Neural cell (in vitro differentiated cells): ENCODE data around the gene ATF6B. TPM values are rescaled to one million over a fixed set of nuclear protein-coding genes. Genes with fewer than 3 reads are reported as not detected.

Experiments
- H2AFZ ChIP-seq: fragments of 200-600, 300-800 bp; sonication (generic), shearing (Covaris generic); 2 replicates; pipeline ENCODE4 v1.6.0; 2014; ENCODE audit warnings: low read depth, mild to moderate bottlenecking, antibody characterized with exemption, low read length, moderate library complexity
- H3F3A ChIP-seq: fragments of 200-600 bp; shearing (Covaris generic); 2 replicates; pipeline ENCODE4 v1.6.1; 2016; ENCODE audit warnings: mild to moderate bottlenecking, moderate library complexity, mixed read lengths, antibody characterized with exemption, low read length; ENCODE audit not compliant: insufficient read depth, poor library complexity, severe bottlenecking
- H3K27ac ChIP-seq: fragments of 200-600, 300-800 bp; sonication (generic), shearing (Covaris generic); 2 replicates; pipeline ENCODE4 v1.5.1; 2014; ENCODE audit warnings: mild to moderate bottlenecking, low read length, moderate library complexity
- H3K27me3 ChIP-seq: fragments of 300-800, 200-600 bp; sonication (generic), shearing (Covaris generic); 2 replicates; pipeline ENCODE4 v1.6.0; 2014; ENCODE audit warnings: mild to moderate bottlenecking, low read depth, low read length, moderate library complexity; ENCODE audit not compliant: insufficient read depth
- H3K36me3 ChIP-seq: fragments of 300-800, 200-600 bp; sonication (generic), shearing (Covaris generic); 2 replicates; pipeline ENCODE4 v1.5.1; 2014; ENCODE audit warnings: mild to moderate bottlenecking, antibody characterized with exemption, low read length, moderate library complexity; ENCODE audit not compliant: insufficient read depth
- H3K4me2 ChIP-seq: fragments of 300-800, 200-600 bp; sonication (generic), shearing (Covaris generic); 2 replicates; pipeline ENCODE4 v1.6.0; 2014; ENCODE audit warnings: mild to moderate bottlenecking, low read length
- H3K4me3 ChIP-seq: fragments of 300-800, 200-600 bp; sonication (generic), shearing (Covaris generic); 2 replicates; pipeline ENCODE4 v1.5.1; 2014; ENCODE audit warnings: mild to moderate bottlenecking, low read length, moderate library complexity
- H3K79me2 ChIP-seq: fragments of 200-600 bp; shearing (Covaris generic); replicated peaks from 2 replicates; pipeline ENCODE4 v1.6.0; 2014; ENCODE audit warnings: mild to moderate bottlenecking, low read length, moderate library complexity; ENCODE audit not compliant: insufficient read depth
- H3K9ac ChIP-seq: fragments of 300-800, 200-600 bp; sonication (generic), shearing (Covaris generic); 2 replicates; pipeline ENCODE4 v1.6.1; 2016; ENCODE audit warnings: mild to moderate bottlenecking, low read length, mixed read lengths
- H3K9me2 ChIP-seq: fragments of 200-600 bp; shearing (Covaris generic); 2 replicates; pipeline ENCODE4 v1.6.1; 2016; ENCODE audit warnings: mild to moderate bottlenecking, low read length, mixed read lengths; ENCODE audit not compliant: insufficient read depth
- H3K9me3 ChIP-seq: fragments of 200-600, 300-800 bp; sonication (generic), shearing (Covaris generic); 2 replicates; pipeline ENCODE4 v1.6.1; 2016; ENCODE audit warnings: mild to moderate bottlenecking, mixed run types, low read length, moderate library complexity, mixed read lengths
- H4K20me1 ChIP-seq: fragments of 200-600 bp; shearing (Covaris generic); 2 replicates; pipeline ENCODE4 v1.6.1; 2016; ENCODE audit warnings: mild to moderate bottlenecking, mixed run types; ENCODE audit not compliant: insufficient read depth
- CTCF ChIP-seq: fragments of 450-650 bp; IDR thresholded peaks from 2 replicates; pipeline ENCODE4 v1.5.1; 2014; ENCODE audit warnings: antibody characterized with exemption, mild to moderate bottlenecking, moderate library complexity; ENCODE audit not compliant: poor library complexity, severe bottlenecking
- EP300 ChIP-seq: fragments of 450-650 bp; conservative IDR thresholded peaks from 2 replicates; pipeline ENCODE4 v1.6.1; 2014; ENCODE audit warnings: antibody characterized with exemption, mild to moderate bottlenecking, moderate library complexity; ENCODE audit not compliant: poor library complexity, severe bottlenecking
- EZH2 ChIP-seq: fragments of 200-600, 300-800 bp; shearing (Covaris generic), sonication (generic); IDR thresholded peaks from 2 replicates; pipeline ENCODE4 v1.6.1; 2014; ENCODE audit warnings: antibody characterized with exemption, low read length, borderline replicate concordance, mild to moderate bottlenecking; ENCODE audit not compliant: insufficient read depth, poor library complexity, severe bottlenecking
- MXI1 ChIP-seq: fragments of 450-650 bp; conservative IDR thresholded peaks from 2 replicates; pipeline ENCODE4 v1.6.1; 2014; ENCODE audit warnings: antibody characterized with exemption, mild to moderate bottlenecking; ENCODE audit not compliant: poor library complexity, severe bottlenecking
- POLR2AphosphoS5 ChIP-seq: IDR thresholded peaks from 2 replicates; pipeline ENCODE4 v1.6.1; 2012
- RAD21 ChIP-seq: fragments of 450-650 bp; conservative IDR thresholded peaks from 2 replicates; pipeline ENCODE4 v1.6.1; 2014; ENCODE audit warnings: antibody characterized with exemption, mild to moderate bottlenecking, moderate library complexity
- REST ChIP-seq: IDR thresholded peaks from 2 replicates; pipeline ENCODE4 v1.6.1; 2012; ENCODE audit warnings: borderline replicate concordance
- SMC3 ChIP-seq: fragments of 450-650 bp; conservative IDR thresholded peaks from 2 replicates; pipeline ENCODE4 v1.6.1; 2014; ENCODE audit warnings: antibody characterized with exemption, mild to moderate bottlenecking, moderate library complexity; ENCODE audit not compliant: poor library complexity
- TAF1 ChIP-seq: IDR thresholded peaks from 2 replicates; pipeline ENCODE4 v1.6.1; 2012; ENCODE audit warnings: low read depth
- polyA plus RNA-seq: library from polyadenylated mRNA; depleted of rRNA; stranded (reverse); fragments of >200 nt; gene quantifications from 2 replicates; pipeline ENCODE4 v1.2.3, GENCODE V29; 2014

Gene ATF6B
- polyA plus RNA-seq, 1 donor from 2014 or later = 44.3 TPM

- H3K27ac ChIP-seq = no peak overlapping the region
- no peak overlapping the region for H3K9ac ChIP-seq
- H3K36me3 ChIP-seq = no peaks in the 10 kb centered on the region
- H3K4me3 ChIP-seq = no peak overlapping the region
- no peaks in the 10 kb centered on the region for H3K9me3 ChIP-seq
- no peaks in the 10 kb centered on the region for H3F3A ChIP-seq
- no peak overlapping the region for H3K4me2 ChIP-seq
- peaks cover 7% of the 10 kb centered on the region for H3K27me3 ChIP-seq
- H4K20me1 ChIP-seq = no peaks in the 10 kb centered on the region
- peaks cover 9% of the 10 kb centered on the region for H3K79me2 ChIP-seq
- TF ChIP-seq TAF1 (no peak), POLR2AphosphoS5 (no peak), MXI1 (no peak), EP300 (no peak), REST (no peak), RAD21 (no peak), EZH2 (no peak), CTCF (no peak), SMC3 (no peak)
- no peaks in the 10 kb centered on the region for H3K9me2 ChIP-seq
- no peak overlapping the region for H2AFZ ChIP-seq
Observed at GRCh38 chr6:32156891-32157290, 28.8 kb upstream of the ATF6B start.

GRCh38 chr6:32154514-32155161 lies 26.6 kb upstream of the ATF6B start:
- Histone ChIP-seq H3K9ac (peak overlapping the region; percentile 86), H3K27me3 (peaks cover 28% of the 10 kb centered on the region), H4K20me1 (no peaks in the 10 kb centered on the region), H3K9me2 (no peaks in the 10 kb centered on the region), H3K9me3 (no peaks in the 10 kb centered on the region), H3K36me3 (no peaks in the 10 kb centered on the region), H3K79me2 (peaks cover 9% of the 10 kb centered on the region), H3K4me2 (peak overlapping the region; percentile 82), H2AFZ (peak overlapping the region; percentile 75), H3F3A (no peaks in the 10 kb centered on the region), H3K27ac (peak overlapping the region; percentile 93), H3K4me3 (peak overlapping the region; percentile 79)
- TF ChIP-seq SMC3 (peak; percentile 85), TAF1 (no peak), MXI1 (peak; percentile 61), CTCF (peak; percentile 79), RAD21 (peak; percentile 75), EP300 (no peak)
